Stimulated activated CD8-positive, alpha-beta memory T cell treated with anti-CD3 and anti-CD28 coated beads, Interleukin-12 subunit alpha, Interleukin-12 subunit beta, amount 100 ng/mL, for 24 hours (primary cell): ENCODE results near the gene FCHO2.

Experiments
- DNase-seq: peaks from one replicate; pipeline ENCODE4 v3.0.0-alpha.2; 2020; ENCODE audit errors: extremely low read depth

The FCHO2 gene

GRCh38 chr5:73110190-73110589, 154.3 kb downstream of the FCHO2 start:
- DNase-seq: no peak

GRCh38 chr5:73111536-73111935, 155.7 kb downstream of the FCHO2 start:
- DNase-seq: no peak

- DNase-seq: no peak
Measured at GRCh38 chr5:73112359-73112758, 156.5 kb downstream of the FCHO2 start.

DNA sequence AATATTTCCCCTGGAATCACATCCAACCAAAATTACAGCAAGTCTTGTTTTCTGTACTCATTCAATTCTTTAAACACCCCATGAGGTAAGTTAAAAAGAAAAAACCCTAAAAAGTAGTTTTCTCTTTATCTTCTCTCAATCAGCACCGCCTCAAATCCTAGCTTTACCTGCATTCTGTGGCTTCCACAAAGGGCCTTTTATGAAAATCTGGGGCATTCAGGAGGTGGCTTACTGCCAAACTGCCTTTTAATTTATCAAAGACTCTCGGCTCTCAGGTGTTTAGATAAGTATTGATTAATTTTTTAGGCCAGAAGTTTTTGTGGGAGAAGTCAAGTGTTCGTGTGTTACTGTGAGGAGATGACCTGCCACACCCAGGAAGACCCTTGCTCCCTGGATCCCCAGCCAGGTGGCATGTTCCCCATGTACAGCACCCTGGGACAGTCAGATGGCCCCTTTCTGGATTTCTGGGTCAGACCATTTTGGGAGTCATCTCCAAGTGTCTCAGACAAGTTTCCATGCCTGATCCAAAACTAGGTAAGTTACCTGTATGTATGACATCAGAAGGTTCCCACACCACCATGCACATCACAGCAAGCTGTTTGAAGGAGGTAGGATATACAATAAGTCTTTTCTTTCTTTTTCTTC, 158.3 kb downstream of the FCHO2 start:
- DNase-seq: no peak

- no peak for DNase-seq
Measured at GRCh38 chr5:73115399-73116051, 159.7 kb downstream of the FCHO2 start.

- DNase-seq: no peak
Measured at GRCh38 chr5:73116506-73116905, 160.7 kb downstream of the FCHO2 start.

GRCh38 chr5:73117088-73117740, 161.4 kb downstream of the FCHO2 start:
- DNase-seq: no peak

- DNase-seq: no peak
Measured at GRCh38 chr5:73118391-73118973, 162.6 kb downstream of the FCHO2 start.

DNA sequence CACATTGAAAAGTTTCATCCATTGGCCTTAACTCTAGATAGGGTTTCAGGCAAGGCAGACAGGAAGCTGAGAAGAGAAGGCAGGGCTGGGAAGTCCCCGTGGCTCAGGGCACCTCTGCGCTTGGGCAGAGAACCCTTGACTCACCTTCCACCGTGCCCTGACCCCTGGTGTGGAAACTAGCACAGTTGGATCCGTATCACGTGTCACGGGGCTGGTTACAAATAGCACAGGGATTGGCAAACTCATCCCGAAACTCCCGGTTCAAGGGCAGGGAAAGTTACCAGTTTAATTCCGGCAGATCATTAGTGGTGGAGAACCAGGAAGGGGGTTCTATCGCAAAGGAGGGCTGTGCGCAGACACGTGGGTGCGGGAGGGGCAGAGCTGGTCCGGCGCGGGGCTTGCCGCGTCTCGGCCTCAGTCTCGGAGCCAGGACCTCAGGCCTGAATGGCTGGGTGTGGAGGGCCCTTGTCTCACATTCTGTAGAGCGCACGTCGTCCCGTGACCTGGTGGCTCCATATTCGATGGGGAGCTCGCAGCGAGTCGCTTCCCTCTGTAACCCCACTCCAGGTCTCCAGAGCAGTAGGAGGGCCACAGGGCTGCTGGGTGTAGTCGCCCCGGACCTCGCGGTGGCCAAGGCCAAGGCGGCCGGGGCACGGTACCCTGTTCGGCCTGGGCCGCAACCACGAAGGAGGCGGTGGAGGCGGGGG, 163.8 kb downstream of the FCHO2 start:
- DNase-seq: no peak

DNA sequence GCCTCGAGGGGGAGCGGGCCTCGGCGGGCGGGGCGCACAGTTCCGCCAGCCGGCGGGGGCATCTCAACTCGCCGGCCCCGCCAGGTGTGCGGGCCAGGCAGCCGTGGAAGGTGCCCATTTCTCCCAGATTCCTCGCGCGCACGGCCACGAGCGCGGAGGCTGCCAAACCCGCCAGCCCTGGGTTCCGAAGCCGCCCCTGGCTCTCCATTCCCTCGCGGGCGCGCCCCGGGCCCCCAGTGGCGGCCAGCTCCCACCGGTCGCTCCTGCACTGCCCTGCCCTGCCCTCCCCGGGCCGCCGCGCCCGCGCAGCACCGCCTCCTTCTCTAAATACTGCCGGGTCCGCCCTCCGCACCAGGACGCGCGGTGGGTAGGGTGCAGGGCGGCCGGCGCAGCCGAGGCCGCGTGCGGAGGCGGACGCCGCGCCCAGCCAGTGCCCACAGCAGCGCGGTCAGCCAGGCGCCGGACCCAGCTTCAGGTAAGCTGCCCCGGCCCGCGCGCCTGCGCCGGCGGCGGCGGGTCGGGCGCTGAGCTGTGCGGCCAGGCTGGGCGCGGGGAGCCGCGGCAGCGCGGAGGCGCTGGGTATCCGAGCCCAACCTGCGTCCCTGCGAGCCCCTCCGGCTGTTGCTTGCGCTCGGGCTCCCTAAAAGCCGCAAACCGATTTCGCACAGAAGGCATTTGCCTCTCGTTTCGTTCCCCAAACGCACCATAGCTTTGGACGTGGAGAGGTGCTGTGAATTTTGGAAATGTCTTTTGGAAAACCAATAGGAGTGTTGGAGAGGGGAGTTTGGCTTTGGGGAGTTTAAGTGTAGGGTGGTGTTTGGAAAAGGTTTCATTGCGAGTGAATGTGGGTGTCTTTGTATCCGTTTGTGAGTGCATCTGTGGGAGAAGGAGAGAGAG, 164.6 kb downstream of the FCHO2 start, which contains the start of gene TMEM171:
TSS of gene TMEM171 (plus strand) at position 354 of the 897 bp plus-strand sequence. CDS start 2,799 bp downstream, outside the sequence.
- DNase-seq: no peak

GRCh38 chr5:73121119-73121463, 165.2 kb downstream of the FCHO2 start:
- DNase-seq: no peak

GRCh38 chr5:73122875-73123810, 167.3 kb downstream of the FCHO2 start:
- DNase-seq: no peak

GRCh38 chr5:73125289-73125688, 169.4 kb downstream of the FCHO2 start:
- no peak for DNase-seq

DNA sequence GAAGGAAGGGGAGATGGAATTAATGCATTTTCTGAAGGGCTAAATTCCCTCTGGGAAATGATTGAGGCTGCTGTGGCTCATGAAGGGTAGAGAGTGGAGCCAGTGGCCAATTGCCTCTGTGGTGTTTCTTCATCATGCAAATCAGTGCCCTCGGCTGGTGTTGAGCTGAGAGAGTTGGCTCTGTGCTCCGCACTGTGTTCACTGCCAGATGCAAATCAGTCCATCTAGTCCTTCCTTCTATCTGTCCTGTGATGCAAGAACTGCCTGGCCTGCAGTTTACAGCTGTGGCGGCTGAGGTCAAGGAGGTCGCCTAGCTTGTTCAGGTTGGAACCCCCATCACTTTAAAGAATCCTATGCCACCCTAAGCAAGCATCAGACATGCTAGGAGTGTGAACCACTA, 170.5 kb downstream of the FCHO2 start:
- DNase-seq: no peak

GRCh38 chr5:73126957-73127356, 171.1 kb downstream of the FCHO2 start:
- no peak for DNase-seq

DNA sequence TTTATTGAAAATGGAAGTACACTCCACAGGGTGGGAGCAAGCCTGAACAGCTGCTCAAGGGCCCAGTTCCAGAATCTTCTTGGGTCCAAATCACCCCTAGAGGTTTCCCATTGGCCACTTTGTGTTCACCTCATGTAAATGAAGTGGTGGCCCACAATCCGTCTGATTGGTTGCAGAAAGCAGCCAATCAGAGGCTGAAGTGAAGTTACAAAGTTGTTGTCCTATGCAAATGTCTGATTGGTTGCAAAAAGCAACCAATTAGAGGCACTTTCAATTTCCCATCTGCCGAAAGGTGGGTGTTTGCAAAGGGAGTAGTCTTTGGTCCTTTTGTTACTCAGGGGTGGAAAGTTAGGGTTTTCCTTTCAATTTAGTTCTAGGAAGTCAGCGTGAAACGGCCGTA, 173.3 kb downstream of the FCHO2 start:
- no peak for DNase-seq

DNA sequence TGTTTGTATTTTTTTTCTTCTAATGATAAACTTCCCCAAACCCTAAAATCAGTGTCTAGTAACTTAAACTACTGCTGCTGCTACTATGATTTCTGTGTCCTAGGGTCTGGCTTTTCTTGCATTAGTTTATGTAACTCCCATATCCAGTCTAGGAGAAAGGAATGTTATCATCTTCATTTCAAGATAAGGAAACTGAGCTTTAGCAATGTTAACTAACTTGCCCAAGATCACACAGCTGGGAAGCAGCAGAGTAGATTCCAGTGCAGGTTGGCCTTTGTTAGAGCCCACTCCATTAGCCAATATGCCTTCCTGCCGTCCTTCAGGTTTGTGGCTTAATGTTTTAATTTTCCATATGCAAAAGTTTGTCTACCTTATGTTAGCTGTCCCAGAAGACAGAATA, 175.0 kb downstream of the FCHO2 start:
- DNase-seq: no peak

DNA sequence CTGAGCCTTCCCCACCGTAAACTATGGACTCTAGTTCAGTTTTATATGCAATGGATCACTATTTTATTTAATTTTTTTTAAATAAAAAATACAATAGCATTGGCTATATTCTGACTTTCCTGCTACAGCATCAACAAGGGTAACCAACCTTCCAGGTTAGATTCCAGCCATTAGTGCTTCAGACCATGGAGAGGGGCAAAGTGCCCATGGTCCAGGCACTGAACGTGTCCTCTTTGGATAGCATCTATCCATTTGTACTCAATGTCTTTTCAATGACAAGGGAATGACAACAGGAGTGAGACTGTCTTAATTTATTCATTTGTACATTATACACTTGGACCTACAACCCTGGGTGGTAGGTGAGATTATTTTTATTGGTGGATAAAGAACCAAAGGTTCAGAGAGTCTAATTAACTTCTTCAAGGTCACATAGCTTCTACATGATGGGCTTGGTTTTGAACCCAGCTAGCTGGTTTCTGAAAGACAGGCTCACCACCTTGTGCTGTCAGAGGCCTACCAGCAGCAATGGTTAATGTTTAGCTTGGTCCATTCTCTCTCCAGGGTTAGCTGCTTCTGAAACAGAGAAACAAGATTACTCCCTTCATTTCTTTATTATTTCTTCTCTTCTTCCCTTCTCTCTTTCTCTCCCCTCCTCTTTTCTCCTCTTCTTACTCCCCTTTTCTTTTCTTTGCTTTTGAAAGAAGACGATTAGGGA, 176.0 kb downstream of the FCHO2 start:
- DNase-seq: no peak

- DNase-seq: no peak
Measured at GRCh38 chr5:73132759-73133158, 176.9 kb downstream of the FCHO2 start.
